MCF 10A (cell line): ENCODE measurements around the gene ZNF695. TPM values are rescaled to one million over a fixed set of nuclear protein-coding genes. Genes with fewer than 3 reads are reported as not detected.

ENCODE experiments used
- BruUV-seq: library from RNA; stranded (reverse); fragments of 400-500 nt; replicated peaks from 2 replicates; lab custom pipeline; 2021; lab: Mats Ljungman, UMichigan
- CTCF ChIA-PET: fragments of 300-600 bp; sonication (Branson Sonifier 250); formaldehyde crosslinking; extraction: SDS; loops from one replicate; lab custom pipeline; 2021; ENCODE audit warnings: antibody characterized with exemption, inconsistent platforms; lab: Yijun Ruan, JAX
- POLR2A ChIA-PET: fragments of 300-600, 350-650 bp; sonication (Branson Sonifier 250); formaldehyde crosslinking; extraction: SDS; loops from one replicate; lab custom pipeline; 2020; ENCODE audit warnings: antibody characterized with exemption, inconsistent platforms; lab: Yijun Ruan, JAX
- DNase-seq: peaks from one replicate; pipeline ENCODE4 v3.0.0-alpha.2; 2018; ENCODE audit not compliant: unreplicated experiment
- H3K27ac Mint-ChIP-seq: one replicate; pipeline ENCODE4 v1.8.0; 2022; ENCODE audit warnings: mild to moderate bottlenecking, low read depth, mixed read lengths; ENCODE audit not compliant: unreplicated experiment
- H3K27me3 Mint-ChIP-seq: one replicate; pipeline ENCODE4 v1.8.0; 2022; ENCODE audit warnings: mixed read lengths; ENCODE audit not compliant: insufficient read depth, unreplicated experiment
- H3K36me3 Mint-ChIP-seq: one replicate; pipeline ENCODE4 v1.8.0; 2022; ENCODE audit warnings: mild to moderate bottlenecking, moderate library complexity, mixed read lengths; ENCODE audit not compliant: insufficient read depth, unreplicated experiment
- H3K4me1 Mint-ChIP-seq: one replicate; pipeline ENCODE4 v1.8.0; 2022; ENCODE audit warnings: mixed read lengths; ENCODE audit not compliant: insufficient read depth, unreplicated experiment
- H3K4me3 Mint-ChIP-seq: one replicate; pipeline ENCODE4 v1.8.0; 2022; ENCODE audit warnings: mild to moderate bottlenecking, moderate library complexity, mixed read lengths; ENCODE audit not compliant: unreplicated experiment
- H3K9me3 Mint-ChIP-seq: one replicate; pipeline ENCODE4 v1.8.0; 2022; ENCODE audit warnings: mixed read lengths; ENCODE audit not compliant: unreplicated experiment
- CTCF ChIP-seq: fragments of 200-600 bp; IDR thresholded peaks from one replicate; pipeline ENCODE4 v1.8.0; 2022; ENCODE audit warnings: antibody characterized with exemption, mild to moderate bottlenecking; ENCODE audit not compliant: unreplicated experiment
- intact Hi-C: fragments of 100-400 bp; cut with micrococcal nuclease; formaldehyde crosslinking; loops from 2 replicates; pipeline ENCODE4 v1.14.1; 2022
- total RNA-seq: library from RNA; stranded (reverse); gene quantifications from 2 replicates; pipeline ENCODE4 v1.2.3, GENCODE V29; 2022

Gene ZNF695
- total RNA-seq, 1 experiment from 2014 or later, result 13.8 TPM

GRCh38 chr1:246959944-246960693 lies 47.7 kb downstream of the ZNF695 start:
- Mint-ChIP-seq H3K4me3 (no peak overlapping the region), H3K36me3 (peaks cover 6% of the 10 kb centered on the region), H3K27ac (no peak overlapping the region), H3K9me3 (peaks cover 6% of the 10 kb centered on the region), H3K4me1 (no peaks in the 10 kb centered on the region), H3K27me3 (no peaks in the 10 kb centered on the region)
- no TSS peak for BruUV-seq
- DNase-seq, result no peak
- POLR2A ChIA-PET, result no interaction called here
- intact Hi-C loops, result no loop called here
- CTCF ChIA-PET, result interaction anchor here (0.6 to 1.5 kb wide), 7 partner anchors 11 to 77 kb away, joined by 3 to 9 read pairs (median 5); no protein-coding TSS in a partner anchor
- no peak for TF ChIP-seq CTCF

- ChIA-PET POLR2A (interaction anchor here (1.4 kb wide), 1 partner anchor 53 kb away, joined by 3 read pairs; no protein-coding TSS in a partner anchor), CTCF (interaction anchor here (0.6 kb wide), 2 partner anchors 15 to 77 kb away, joined by 3 to 6 read pairs; no protein-coding TSS in a partner anchor)
- peaks cover 11% of the 10 kb centered on the region for H3K9me3 Mint-ChIP-seq
- no peak overlapping the region for H3K4me3 Mint-ChIP-seq
- intact Hi-C loops, result no loop called here
- no peaks in the 10 kb centered on the region for H3K4me1 Mint-ChIP-seq
- BruUV-seq, result no TSS peak
- peaks cover 6% of the 10 kb centered on the region for H3K36me3 Mint-ChIP-seq
- no peak for DNase-seq
- no peak overlapping the region for H3K27ac Mint-ChIP-seq
- H3K27me3 Mint-ChIP-seq, result no peaks in the 10 kb centered on the region
- no peak for TF ChIP-seq CTCF
Observed at GRCh38 chr1:246954126-246954525, 53.7 kb downstream of the ZNF695 start.

- H3K4me1 Mint-ChIP-seq, result peaks cover 18% of the 10 kb centered on the region
- intact Hi-C loops, result no loop called here
- H3K36me3 Mint-ChIP-seq, result peaks cover 12% of the 10 kb centered on the region
- CTCF ChIA-PET, result interaction anchor here (0.7 kb wide), 1 partner anchor 422 kb away, joined by 3 read pairs; no protein-coding TSS in a partner anchor
- no peak overlapping the region for H3K4me3 Mint-ChIP-seq
- POLR2A ChIA-PET, result interaction anchor here (0.6 kb wide), 1 partner anchor 482 kb away, joined by 3 read pairs; no protein-coding TSS in a partner anchor
- H3K9me3 Mint-ChIP-seq, result peaks cover 11% of the 10 kb centered on the region
- TF ChIP-seq CTCF, result no peak
- H3K27ac Mint-ChIP-seq, result peak overlapping the region; percentile 11
- DNase-seq, result no peak
- no TSS peak for BruUV-seq
- no peaks in the 10 kb centered on the region for H3K27me3 Mint-ChIP-seq
Observed at GRCh38 chr1:246951413-246951812, 56.4 kb downstream of the ZNF695 start.

- intact Hi-C loops, result no loop called here
- ChIA-PET CTCF (no interaction called here), POLR2A (interaction anchor here (1.2 to 4.8 kb wide), 3 partner anchors 18 to 19 kb away, joined by 3 to 57 read pairs (median 4); partner anchors contain the start of gene AHCTF1)
- TF ChIP-seq CTCF, result no peak
- DNase-seq, result no peak
- peaks cover 6% of the 10 kb centered on the region for H3K36me3 Mint-ChIP-seq
- H3K9me3 Mint-ChIP-seq, result peaks cover 10% of the 10 kb centered on the region
- H3K27me3 Mint-ChIP-seq, result no peaks in the 10 kb centered on the region
- BruUV-seq, result no TSS peak
- H3K27ac Mint-ChIP-seq, result no peak overlapping the region
- no peak overlapping the region for H3K4me3 Mint-ChIP-seq
- H3K4me1 Mint-ChIP-seq, result peaks cover 25% of the 10 kb centered on the region
Observed at GRCh38 chr1:246949956-246950355, 57.9 kb downstream of the ZNF695 start.
